Panc1 (cell line): ENCODE measurements around the gene USP15. TPM values are rescaled to one million over a fixed set of nuclear protein-coding genes. Genes with fewer than 3 reads are reported as not detected.
A peak's percentile ranks its signal among the peaks of the same experiment; 100 is the strongest.

Source experiments
- ATAC-seq: fragments of 200-7000 bp; cut with Tn5 transposase; 2 replicates; pipeline ENCODE4 v1.9.1; 2020; ENCODE audit warnings: mild to moderate bottlenecking, moderate library complexity
- BruUV-seq: library from RNA; stranded (reverse); fragments of 400-500 nt; replicated peaks from 2 replicates; lab custom pipeline; 2021; lab: Mats Ljungman, UMichigan
- CTCF ChIA-PET: fragments of 300-600 bp; sonication (Branson Sonifier 250); formaldehyde crosslinking; loops from one replicate; lab custom pipeline; 2022; ENCODE audit warnings: antibody characterized with exemption; lab: Charles Lee
- POLR2A ChIA-PET: fragments of 300-600 bp; sonication (Branson Sonifier 250); formaldehyde crosslinking; loops from one replicate; lab custom pipeline; 2022; ENCODE audit warnings: antibody characterized with exemption; lab: Charles Lee
- DNase-seq: peaks from one replicate; pipeline ENCODE4 v3.0.0-alpha.2; 2010; ENCODE audit warnings: low read depth, low spot score
- H3K27ac ChIP-seq: 2 replicates; pipeline ENCODE4 v1.5.1; 2011; ENCODE audit warnings: mild to moderate bottlenecking, low read length, inconsistent platforms
- H3K27me3 ChIP-seq: fragments of 200-500 bp; sonication (Bioruptor generic); 2 replicates; pipeline ENCODE4 v1.6.0; 2014; ENCODE audit warnings: low read length, inconsistent platforms; ENCODE audit not compliant: control insufficient read depth, insufficient read depth
- H3K36me3 ChIP-seq: fragments of 200-500 bp; sonication (Bioruptor generic); 2 replicates; pipeline ENCODE4 v1.5.1; 2014; ENCODE audit warnings: inconsistent platforms, mild to moderate bottlenecking, low read length, moderate library complexity; ENCODE audit not compliant: control insufficient read depth, insufficient read depth
- H3K4me1 ChIP-seq: 2 replicates; pipeline ENCODE4 v1.5.1; 2011; ENCODE audit warnings: inconsistent platforms, mild to moderate bottlenecking, low read length, moderate library complexity; ENCODE audit not compliant: control insufficient read depth, insufficient read depth
- H3K4me3 ChIP-seq, 2 experiments: 2 replicates each; pipeline ENCODE4 v1.5.1; 2011 to 2012; ENCODE audit warnings: low read depth in 2 of 2, low read length in 2 of 2, mild to moderate bottlenecking in 2 of 2, inconsistent platforms in 1 of 2, moderate library complexity in 1 of 2
- H3K9me3 ChIP-seq: fragments of 200-500 bp; sonication (Bioruptor generic); 2 replicates; pipeline ENCODE4 v1.5.1; 2014; ENCODE audit warnings: low read depth, mild to moderate bottlenecking, inconsistent platforms, low read length, moderate library complexity; ENCODE audit not compliant: control insufficient read depth, insufficient read depth
- POLR2AphosphoS5 ChIP-seq: IDR thresholded peaks from 2 replicates; pipeline ENCODE4 v1.6.1; 2012; ENCODE audit warnings: mild to moderate bottlenecking, low read depth, low read length, moderate library complexity
- SIN3A ChIP-seq: IDR thresholded peaks from 2 replicates; pipeline ENCODE4 v1.6.1; 2012; ENCODE audit warnings: low read depth, mild to moderate bottlenecking, low read length, moderate library complexity, borderline replicate concordance; ENCODE audit not compliant: insufficient read depth
- TCF7L2 ChIP-seq: IDR thresholded peaks from 2 replicates; pipeline ENCODE4 v1.6.1; 2011; ENCODE audit warnings: mild to moderate bottlenecking, low read depth, low read length, inconsistent platforms
- in situ Hi-C: cut with HindIII; loops from 2 replicates; pipeline ENCODE4 v1.10.0; 2016; ENCODE audit warnings: low sequenced_read_pairs, low pct_unique_long_range_greater_than_20kb
- intact Hi-C: fragments of 100-400 bp; cut with micrococcal nuclease; formaldehyde crosslinking; loops from one replicate; pipeline ENCODE4 v1.10.0; 2022; ENCODE audit not compliant: unreplicated experiment
- total RNA-seq: library from RNA; stranded (reverse); gene quantifications from one replicate; pipeline ENCODE4 v1.2.1, GENCODE V29; 2021; ENCODE audit not compliant: unreplicated experiment
- TF ChIP-seq, protein P1 (sequence below): fragments of 450-650 bp; IDR thresholded peaks from 2 replicates; pipeline ENCODE4 v1.5.1; 2017; ENCODE audit warnings: mild to moderate bottlenecking
- TF ChIP-seq, protein P2 (sequence below), 2 experiments: IDR thresholded peaks; 2 replicates each; pipeline ENCODE4 v1.6.1; 2011 to 2012; ENCODE audit warnings: low read depth in 2 of 2, control low read depth in 1 of 2, low read length in 1 of 2, mild to moderate bottlenecking in 1 of 2, moderate library complexity in 1 of 2; ENCODE audit not compliant: insufficient read depth in 1 of 2

The USP15 gene
- total RNA-seq, 1 experiment from 2014 or later, result 35.4 TPM

DNA sequence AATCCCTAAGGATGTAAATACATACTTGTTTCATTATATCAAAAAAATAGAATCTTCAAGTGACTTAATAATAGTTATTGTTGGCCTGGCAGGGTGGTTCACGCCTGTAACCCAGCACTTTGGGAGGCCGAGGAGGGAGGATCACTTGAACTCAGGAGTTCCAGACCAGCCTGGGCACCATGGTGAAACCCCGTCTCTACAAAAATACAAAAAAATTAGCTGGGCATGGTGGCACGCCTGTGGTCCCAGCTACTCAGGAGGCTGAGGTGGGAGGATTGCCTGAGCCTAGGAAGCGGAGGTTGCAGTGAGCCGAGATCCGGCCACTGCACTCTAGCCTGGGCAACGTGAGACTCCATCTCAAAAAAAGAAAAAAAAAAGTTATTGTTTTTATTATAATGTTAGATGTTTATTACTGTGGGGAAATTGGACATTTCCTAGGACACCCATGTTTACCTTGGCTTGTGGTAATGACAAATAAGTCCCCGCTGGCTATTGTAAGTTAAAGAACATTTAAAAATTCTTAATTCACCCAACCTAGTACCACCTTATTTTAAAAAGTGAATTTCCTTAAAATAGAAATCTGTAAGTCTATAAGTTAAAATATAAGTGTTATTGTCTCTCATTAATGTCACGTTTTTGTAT is 1.8 kb downstream of the USP15 start:
- Histone ChIP-seq H3K27ac (peak overlapping the region; percentile 94), H3K36me3 (peaks cover 8% of the 10 kb centered on the region; the same call in 1 of the 2 replicates), H3K27me3 (no peaks in the 10 kb centered on the region), H3K9me3 (no peaks in the 10 kb centered on the region), H3K4me1 (no peaks in the 10 kb centered on the region), H3K4me3 (peak overlapping the region; percentile 63 to 99)
- intact Hi-C loops (no loop called here), in situ Hi-C loops (no loop called here)
- POLR2A ChIA-PET, result no interaction called here
- CTCF ChIA-PET, result no interaction called here
- TF ChIP-seq, protein P1, sequence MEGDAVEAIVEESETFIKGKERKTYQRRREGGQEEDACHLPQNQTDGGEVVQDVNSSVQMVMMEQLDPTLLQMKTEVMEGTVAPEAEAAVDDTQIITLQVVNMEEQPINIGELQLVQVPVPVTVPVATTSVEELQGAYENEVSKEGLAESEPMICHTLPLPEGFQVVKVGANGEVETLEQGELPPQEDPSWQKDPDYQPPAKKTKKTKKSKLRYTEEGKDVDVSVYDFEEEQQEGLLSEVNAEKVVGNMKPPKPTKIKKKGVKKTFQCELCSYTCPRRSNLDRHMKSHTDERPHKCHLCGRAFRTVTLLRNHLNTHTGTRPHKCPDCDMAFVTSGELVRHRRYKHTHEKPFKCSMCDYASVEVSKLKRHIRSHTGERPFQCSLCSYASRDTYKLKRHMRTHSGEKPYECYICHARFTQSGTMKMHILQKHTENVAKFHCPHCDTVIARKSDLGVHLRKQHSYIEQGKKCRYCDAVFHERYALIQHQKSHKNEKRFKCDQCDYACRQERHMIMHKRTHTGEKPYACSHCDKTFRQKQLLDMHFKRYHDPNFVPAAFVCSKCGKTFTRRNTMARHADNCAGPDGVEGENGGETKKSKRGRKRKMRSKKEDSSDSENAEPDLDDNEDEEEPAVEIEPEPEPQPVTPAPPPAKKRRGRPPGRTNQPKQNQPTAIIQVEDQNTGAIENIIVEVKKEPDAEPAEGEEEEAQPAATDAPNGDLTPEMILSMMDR, result no peak
- TF ChIP-seq SIN3A (no peak), POLR2AphosphoS5 (no peak), TCF7L2 (no peak)
- TF ChIP-seq, protein P2, sequence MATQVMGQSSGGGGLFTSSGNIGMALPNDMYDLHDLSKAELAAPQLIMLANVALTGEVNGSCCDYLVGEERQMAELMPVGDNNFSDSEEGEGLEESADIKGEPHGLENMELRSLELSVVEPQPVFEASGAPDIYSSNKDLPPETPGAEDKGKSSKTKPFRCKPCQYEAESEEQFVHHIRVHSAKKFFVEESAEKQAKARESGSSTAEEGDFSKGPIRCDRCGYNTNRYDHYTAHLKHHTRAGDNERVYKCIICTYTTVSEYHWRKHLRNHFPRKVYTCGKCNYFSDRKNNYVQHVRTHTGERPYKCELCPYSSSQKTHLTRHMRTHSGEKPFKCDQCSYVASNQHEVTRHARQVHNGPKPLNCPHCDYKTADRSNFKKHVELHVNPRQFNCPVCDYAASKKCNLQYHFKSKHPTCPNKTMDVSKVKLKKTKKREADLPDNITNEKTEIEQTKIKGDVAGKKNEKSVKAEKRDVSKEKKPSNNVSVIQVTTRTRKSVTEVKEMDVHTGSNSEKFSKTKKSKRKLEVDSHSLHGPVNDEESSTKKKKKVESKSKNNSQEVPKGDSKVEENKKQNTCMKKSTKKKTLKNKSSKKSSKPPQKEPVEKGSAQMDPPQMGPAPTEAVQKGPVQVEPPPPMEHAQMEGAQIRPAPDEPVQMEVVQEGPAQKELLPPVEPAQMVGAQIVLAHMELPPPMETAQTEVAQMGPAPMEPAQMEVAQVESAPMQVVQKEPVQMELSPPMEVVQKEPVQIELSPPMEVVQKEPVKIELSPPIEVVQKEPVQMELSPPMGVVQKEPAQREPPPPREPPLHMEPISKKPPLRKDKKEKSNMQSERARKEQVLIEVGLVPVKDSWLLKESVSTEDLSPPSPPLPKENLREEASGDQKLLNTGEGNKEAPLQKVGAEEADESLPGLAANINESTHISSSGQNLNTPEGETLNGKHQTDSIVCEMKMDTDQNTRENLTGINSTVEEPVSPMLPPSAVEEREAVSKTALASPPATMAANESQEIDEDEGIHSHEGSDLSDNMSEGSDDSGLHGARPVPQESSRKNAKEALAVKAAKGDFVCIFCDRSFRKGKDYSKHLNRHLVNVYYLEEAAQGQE (IDR thresholded peaks at IDR 0.05; ENCODE audit: insufficient read depth in 1 of 2, low read depth in 2 of 2, low read length in 1 of 2), result no peak
- no peak for ATAC-seq
- DNase-seq, result no peak
- no TSS peak for BruUV-seq

DNA sequence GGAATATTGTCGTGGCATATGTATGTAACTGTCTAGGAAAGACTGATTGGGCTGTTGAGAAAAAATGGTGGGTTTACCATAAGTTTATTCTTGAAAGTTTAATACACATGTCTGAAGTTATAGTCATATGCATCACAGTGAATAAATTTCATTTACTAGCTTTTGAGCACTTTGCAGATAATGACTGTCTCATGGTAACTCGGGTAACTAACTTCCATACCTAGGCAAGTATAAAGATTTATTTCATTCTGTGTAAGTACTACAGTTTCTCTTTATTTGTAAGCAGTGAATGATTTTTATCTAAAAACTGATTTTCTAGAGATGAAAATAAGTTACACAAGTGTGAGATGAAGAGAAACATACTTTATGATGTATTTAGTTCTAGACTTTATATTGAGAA is 3.0 kb downstream of the USP15 start:
- no peak for DNase-seq
- Histone ChIP-seq H3K27me3 (no peaks in the 10 kb centered on the region), H3K36me3 (peaks cover 8% of the 10 kb centered on the region; the same call in 1 of the 2 replicates), H3K4me3 (no peak overlapping the region), H3K27ac (no peak overlapping the region), H3K4me1 (peaks cover under 1% of the 10 kb centered on the region; the same call in 1 of the 2 replicates), H3K9me3 (no peaks in the 10 kb centered on the region)
- TF ChIP-seq POLR2AphosphoS5, result no peak
- TF ChIP-seq, protein P2 (IDR thresholded peaks at IDR 0.05; ENCODE audit: insufficient read depth in 1 of 2, low read depth in 2 of 2, low read length in 1 of 2), result no peak
- TF ChIP-seq SIN3A, result no peak
- TF ChIP-seq, protein P1, result no peak
- TF ChIP-seq TCF7L2, result no peak
- intact Hi-C loops, result no loop called here
- POLR2A ChIA-PET, result no interaction called here
- no peak for ATAC-seq
- in situ Hi-C loops, result no loop called here
- BruUV-seq, result no TSS peak
- CTCF ChIA-PET, result interaction anchor here (0.9 kb wide), 1 partner anchor 397 kb away, joined by 3 read pairs; no protein-coding TSS in a partner anchor
